ENCODE data around the gene JPH3.

DNA sequence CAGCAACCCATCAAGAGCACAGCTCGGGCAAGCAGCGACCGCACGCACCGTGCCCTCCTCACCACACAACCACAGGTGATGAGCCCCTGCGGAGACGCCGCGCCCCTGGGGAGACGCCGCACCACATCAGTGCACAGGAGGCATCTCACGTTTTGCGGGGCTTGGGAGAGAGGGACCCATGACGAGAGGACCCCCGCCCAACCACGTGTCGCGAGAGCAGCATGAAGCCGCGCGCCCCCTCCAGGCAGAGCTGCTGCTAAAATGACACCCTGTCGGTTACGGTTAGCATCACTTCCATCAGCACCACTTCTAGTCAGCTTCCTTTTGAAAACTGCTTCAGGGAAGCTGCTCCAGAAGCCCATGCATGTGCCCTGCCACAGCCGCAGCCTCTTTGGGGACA lies 118.1 kb downstream of the JPH3 start:
- TF ChIP-seq EZH2 (IDR thresholded peaks at IDR 0.05; ENCODE audit: low read depth) = no peak
- TF ChIP-seq, protein P1, sequence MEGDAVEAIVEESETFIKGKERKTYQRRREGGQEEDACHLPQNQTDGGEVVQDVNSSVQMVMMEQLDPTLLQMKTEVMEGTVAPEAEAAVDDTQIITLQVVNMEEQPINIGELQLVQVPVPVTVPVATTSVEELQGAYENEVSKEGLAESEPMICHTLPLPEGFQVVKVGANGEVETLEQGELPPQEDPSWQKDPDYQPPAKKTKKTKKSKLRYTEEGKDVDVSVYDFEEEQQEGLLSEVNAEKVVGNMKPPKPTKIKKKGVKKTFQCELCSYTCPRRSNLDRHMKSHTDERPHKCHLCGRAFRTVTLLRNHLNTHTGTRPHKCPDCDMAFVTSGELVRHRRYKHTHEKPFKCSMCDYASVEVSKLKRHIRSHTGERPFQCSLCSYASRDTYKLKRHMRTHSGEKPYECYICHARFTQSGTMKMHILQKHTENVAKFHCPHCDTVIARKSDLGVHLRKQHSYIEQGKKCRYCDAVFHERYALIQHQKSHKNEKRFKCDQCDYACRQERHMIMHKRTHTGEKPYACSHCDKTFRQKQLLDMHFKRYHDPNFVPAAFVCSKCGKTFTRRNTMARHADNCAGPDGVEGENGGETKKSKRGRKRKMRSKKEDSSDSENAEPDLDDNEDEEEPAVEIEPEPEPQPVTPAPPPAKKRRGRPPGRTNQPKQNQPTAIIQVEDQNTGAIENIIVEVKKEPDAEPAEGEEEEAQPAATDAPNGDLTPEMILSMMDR (conservative IDR thresholded peaks at IDR 0.05) = no peak
